Skeletal muscle tissue (tissue), 4 donors: ENCODE measurements around the gene LZTFL1. TPM values are rescaled to one million over a fixed set of nuclear protein-coding genes. Genes with fewer than 3 reads are reported as not detected.

Source experiments
- H3K27ac ChIP-seq: one replicate; pipeline ENCODE4 v1.7.0; 2013; ENCODE audit warnings: mild to moderate bottlenecking, low read depth, low read length, inconsistent platforms
- H3K27me3 ChIP-seq, 3 donors: one replicate each; pipeline ENCODE4 v1.7.0; 2013; ENCODE audit warnings: low read length in 3 of 3; ENCODE audit not compliant: control insufficient read depth in 3 of 3, insufficient read depth in 3 of 3
- H3K36me3 ChIP-seq, 3 donors: one replicate each; pipeline ENCODE4 v1.7.0; 2013; ENCODE audit warnings: low read length in 3 of 3; ENCODE audit not compliant: control insufficient read depth in 3 of 3, insufficient read depth in 3 of 3
- H3K4me1 ChIP-seq, 3 donors: one replicate each; pipeline ENCODE4 v1.7.0; 2013; ENCODE audit warnings: low read length in 3 of 3, mild to moderate bottlenecking in 3 of 3; ENCODE audit not compliant: control insufficient read depth in 3 of 3, insufficient read depth in 3 of 3
- H3K4me3 ChIP-seq, 3 donors: one replicate each; pipeline ENCODE4 v1.7.0; 2013; ENCODE audit warnings: low read length in 3 of 3
- H3K9ac ChIP-seq, 3 donors: one replicate each; pipeline ENCODE4 v1.7.0; 2013; ENCODE audit warnings: low read length in 3 of 3, mild to moderate bottlenecking in 3 of 3, moderate library complexity in 2 of 3, low read depth in 1 of 3
- H3K9me3 ChIP-seq, 3 donors: one replicate each; pipeline ENCODE4 v1.7.0; 2013; ENCODE audit warnings: low read length in 3 of 3; ENCODE audit not compliant: control insufficient read depth in 3 of 3
- total RNA-seq: library from RNA; depleted of rRNA; stranded (reverse); fragments of >200 nt; gene quantifications from one replicate; pipeline ENCODE4 v1.2.3, GENCODE V29; 2014
- donor health status: Osteomylitis.

Gene LZTFL1
- total RNA-seq, 1 donor from 2014 or later: 6.8 TPM

DNA sequence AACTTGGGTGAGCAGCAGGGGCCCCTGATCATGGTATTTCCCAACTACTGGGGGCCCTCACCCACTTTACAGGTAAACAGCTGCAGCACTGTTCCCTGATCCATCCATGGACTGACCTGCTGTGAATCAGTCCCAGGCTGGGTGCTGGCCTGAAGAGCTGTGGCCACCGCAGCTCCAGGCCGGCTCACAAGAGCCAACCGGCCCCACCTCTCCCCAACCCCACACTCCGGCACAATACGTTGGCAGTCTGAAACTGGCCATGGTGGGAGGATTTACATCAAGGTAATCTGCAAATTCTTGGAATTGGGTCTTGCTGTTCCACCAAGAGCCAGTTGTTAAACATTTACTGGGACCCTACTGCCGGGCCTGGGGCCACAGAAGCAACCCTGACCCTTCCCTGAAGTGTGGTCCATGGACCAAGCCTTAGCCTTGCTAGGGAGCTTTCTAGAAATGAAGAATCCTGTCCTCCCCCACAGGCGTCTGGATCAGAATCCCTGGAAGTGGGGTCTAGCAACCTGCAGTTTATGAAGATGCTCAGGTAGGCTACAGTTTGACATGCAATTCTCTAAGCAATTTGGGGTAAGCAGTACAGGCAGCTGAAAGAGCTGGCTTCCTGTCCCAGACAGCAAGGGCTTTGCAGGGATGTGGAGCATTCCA, 49.3 kb downstream of the LZTFL1 start:
- H3K27me3 ChIP-seq: peaks cover 26 to 29% (median 26%) of the 10 kb centered on the region in 3 donors
- no peak overlapping the region for H3K9ac ChIP-seq
- H3K27ac ChIP-seq: no peak overlapping the region

GRCh38 chr3:45792036-45792435, 49.9 kb downstream of the LZTFL1 start:
- peaks cover 8 to 12% (median 12%) of the 10 kb centered on the region in 3 donors for H3K4me1 ChIP-seq

More for the DNA sequence above, 49.3 kb downstream of the LZTFL1 start:
- H3K9me3 ChIP-seq: peaks cover 0 to 6% (median 0%) of the 10 kb centered on the region in 3 donors
- H3K36me3 ChIP-seq: no peaks in the 10 kb centered on the region
- no peak overlapping the region for H3K4me3 ChIP-seq
- peaks cover 8 to 12% (median 12%) of the 10 kb centered on the region in 3 donors for H3K4me1 ChIP-seq

DNA sequence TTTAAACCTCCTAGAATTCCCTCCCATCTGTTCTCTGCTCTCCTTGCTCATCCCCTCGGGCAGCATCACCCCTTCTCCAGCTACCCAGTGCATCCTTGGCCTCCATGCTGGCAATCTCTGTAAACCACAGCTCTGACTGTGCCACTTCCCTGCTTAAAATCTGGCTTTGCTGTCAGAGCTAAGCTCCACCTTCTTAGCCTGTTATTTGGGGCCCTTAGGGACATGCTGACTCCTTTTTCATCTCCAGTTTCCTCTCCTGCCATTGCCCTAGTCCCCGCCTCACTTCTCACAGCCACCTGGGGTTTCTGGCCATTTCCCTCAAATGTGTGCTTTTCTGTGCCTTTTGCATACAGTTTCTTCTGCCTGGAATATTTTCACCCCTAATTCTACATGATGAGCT, 51.3 kb downstream of the LZTFL1 start:
- H3K9me3 ChIP-seq: peaks cover 0 to 6% (median 0%) of the 10 kb centered on the region in 3 donors
- H3K9ac ChIP-seq: no peak overlapping the region
- no peak overlapping the region for H3K4me3 ChIP-seq
- no peaks in the 10 kb centered on the region for H3K36me3 ChIP-seq
- H3K27ac ChIP-seq: no peak overlapping the region
- H3K4me1 ChIP-seq: no peaks in the 10 kb centered on the region
- H3K27me3 ChIP-seq: peaks cover 5 to 11% (median 10%) of the 10 kb centered on the region in 3 donors

More at GRCh38 chr3:45792036-45792435, 49.9 kb downstream of the LZTFL1 start:
- H3K36me3 ChIP-seq: no peaks in the 10 kb centered on the region
- peaks cover 0 to 6% (median 0%) of the 10 kb centered on the region in 3 donors for H3K9me3 ChIP-seq
- no peak overlapping the region for H3K27ac ChIP-seq
- H3K9ac ChIP-seq: no peak overlapping the region
- peaks cover 20 to 26% (median 23%) of the 10 kb centered on the region in 3 donors for H3K27me3 ChIP-seq
- H3K4me3 ChIP-seq: no peak overlapping the region

GRCh38 chr3:45789235-45789812, 52.6 kb downstream of the LZTFL1 start:
- H3K9ac ChIP-seq: no peak overlapping the region
- no peak overlapping the region for H3K27ac ChIP-seq
- no peaks in the 10 kb centered on the region for H3K36me3 ChIP-seq
- no peak overlapping the region for H3K4me3 ChIP-seq
- H3K27me3 ChIP-seq: peaks cover 0 to 5% (median 4%) of the 10 kb centered on the region in 3 donors
- H3K9me3 ChIP-seq: peaks cover 0 to 6% (median 0%) of the 10 kb centered on the region in 3 donors
- no peaks in the 10 kb centered on the region for H3K4me1 ChIP-seq

DNA sequence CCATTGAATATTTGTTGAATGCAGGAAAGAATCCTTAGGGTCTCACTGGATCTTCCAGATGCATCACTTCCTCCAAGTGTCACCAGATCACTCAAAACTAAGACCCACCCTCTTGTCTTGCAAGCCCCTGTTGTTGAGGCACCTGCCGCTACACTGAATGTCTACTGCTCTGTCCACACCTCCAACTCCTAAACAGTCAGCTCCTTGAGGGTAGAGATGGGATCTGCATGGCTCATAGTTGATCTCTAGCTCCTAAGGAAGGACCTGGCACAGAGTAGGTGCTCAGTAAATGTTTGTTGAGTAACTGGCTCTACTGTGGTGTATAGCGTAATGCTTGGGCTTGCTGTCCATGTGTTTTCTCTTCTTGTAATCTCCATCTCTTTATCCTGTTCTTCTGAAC, 54.4 kb downstream of the LZTFL1 start:
- H3K9me3 ChIP-seq: peaks cover 0 to 6% (median 0%) of the 10 kb centered on the region in 3 donors
- H3K27me3 ChIP-seq: no peaks in the 10 kb centered on the region
- H3K27ac ChIP-seq: no peak overlapping the region
- H3K4me3 ChIP-seq: no peak overlapping the region
- no peak overlapping the region for H3K9ac ChIP-seq
- no peaks in the 10 kb centered on the region for H3K4me1 ChIP-seq
- H3K36me3 ChIP-seq: no peaks in the 10 kb centered on the region

GRCh38 chr3:45786801-45787495, 55.0 kb downstream of the LZTFL1 start:
- no peaks in the 10 kb centered on the region for H3K4me1 ChIP-seq
- H3K9me3 ChIP-seq: peaks cover 0 to 6% (median 0%) of the 10 kb centered on the region in 3 donors
- H3K9ac ChIP-seq: no peak overlapping the region
- H3K36me3 ChIP-seq: no peaks in the 10 kb centered on the region
- no peak overlapping the region for H3K4me3 ChIP-seq
- H3K27ac ChIP-seq: no peak overlapping the region
- no peaks in the 10 kb centered on the region for H3K27me3 ChIP-seq

GRCh38 chr3:45785605-45786150, 56.2 kb downstream of the LZTFL1 start:
- Histone ChIP-seq H3K36me3 (no peaks in the 10 kb centered on the region), H3K4me3 (no peak overlapping the region), H3K9ac (no peak overlapping the region), H3K27me3 (no peaks in the 10 kb centered on the region), H3K4me1 (no peaks in the 10 kb centered on the region), H3K27ac (no peak overlapping the region), H3K9me3 (peaks cover 0 to 6% (median 0%) of the 10 kb centered on the region in 3 donors)

GRCh38 chr3:45783667-45784066, 58.3 kb downstream of the LZTFL1 start:
- no peaks in the 10 kb centered on the region for H3K36me3 ChIP-seq

GRCh38 chr3:45782381-45782780, 59.5 kb downstream of the LZTFL1 start:
- Histone ChIP-seq H3K36me3 (no peaks in the 10 kb centered on the region), H3K27me3 (no peaks in the 10 kb centered on the region), H3K9me3 (no peaks in the 10 kb centered on the region), H3K9ac (no peak overlapping the region), H3K27ac (no peak overlapping the region), H3K4me1 (peaks cover 0 to 12% (median 7%) of the 10 kb centered on the region in 3 donors), H3K4me3 (no peak overlapping the region)

More at GRCh38 chr3:45783667-45784066, 58.3 kb downstream of the LZTFL1 start:
- H3K27ac ChIP-seq: no peak overlapping the region
- peaks cover 0 to 5% (median 4%) of the 10 kb centered on the region in 3 donors for H3K4me1 ChIP-seq
- no peak overlapping the region for H3K4me3 ChIP-seq
- peaks cover 0 to 1% (median 0%) of the 10 kb centered on the region in 3 donors for H3K9me3 ChIP-seq
- no peak overlapping the region for H3K9ac ChIP-seq
- H3K27me3 ChIP-seq: no peaks in the 10 kb centered on the region
